ENCODE data around the gene FBXL17.

The FBXL17 gene

DNA sequence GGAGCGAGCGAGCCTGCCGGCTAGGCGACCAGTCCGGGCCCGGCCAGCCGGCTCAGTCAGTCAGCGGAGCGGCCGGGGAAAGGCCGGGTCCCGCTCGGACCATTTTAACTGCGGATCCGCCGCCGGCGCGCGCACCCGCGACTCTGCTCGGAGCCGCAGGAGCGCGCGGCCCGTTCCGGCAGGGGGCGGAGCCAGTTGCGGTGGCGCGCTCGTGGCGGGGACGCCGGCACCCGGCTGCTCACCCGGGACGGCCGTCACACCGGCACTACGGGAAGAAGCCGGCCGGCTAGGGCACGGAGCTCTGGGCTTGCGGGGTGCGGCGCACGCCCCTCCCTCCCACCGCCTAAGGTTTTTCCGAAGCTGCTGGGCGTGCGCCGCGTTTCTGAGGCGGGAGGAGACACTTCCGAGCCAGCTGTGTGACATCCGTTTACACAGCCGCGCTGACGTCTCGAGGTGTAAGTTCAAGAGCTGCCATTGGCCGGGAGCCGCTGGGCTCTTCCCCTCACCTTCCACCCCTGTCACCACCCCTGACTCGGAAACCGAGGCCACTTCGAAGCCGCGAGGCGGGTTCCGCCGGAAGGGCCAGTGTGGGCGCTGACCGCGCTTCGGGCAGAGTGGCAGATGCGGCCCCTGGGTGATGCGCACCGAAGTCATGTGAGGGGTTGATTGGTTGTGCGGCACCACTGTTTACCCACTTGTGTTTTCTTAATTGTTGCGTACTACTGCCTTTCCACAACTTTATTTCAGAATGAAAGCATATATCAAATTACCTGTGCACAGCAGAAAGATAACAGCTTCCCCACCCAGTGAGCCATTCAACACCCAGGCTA lies at the start of gene FBXL17 (continued):
- TF ChIP-seq, protein P1, sequence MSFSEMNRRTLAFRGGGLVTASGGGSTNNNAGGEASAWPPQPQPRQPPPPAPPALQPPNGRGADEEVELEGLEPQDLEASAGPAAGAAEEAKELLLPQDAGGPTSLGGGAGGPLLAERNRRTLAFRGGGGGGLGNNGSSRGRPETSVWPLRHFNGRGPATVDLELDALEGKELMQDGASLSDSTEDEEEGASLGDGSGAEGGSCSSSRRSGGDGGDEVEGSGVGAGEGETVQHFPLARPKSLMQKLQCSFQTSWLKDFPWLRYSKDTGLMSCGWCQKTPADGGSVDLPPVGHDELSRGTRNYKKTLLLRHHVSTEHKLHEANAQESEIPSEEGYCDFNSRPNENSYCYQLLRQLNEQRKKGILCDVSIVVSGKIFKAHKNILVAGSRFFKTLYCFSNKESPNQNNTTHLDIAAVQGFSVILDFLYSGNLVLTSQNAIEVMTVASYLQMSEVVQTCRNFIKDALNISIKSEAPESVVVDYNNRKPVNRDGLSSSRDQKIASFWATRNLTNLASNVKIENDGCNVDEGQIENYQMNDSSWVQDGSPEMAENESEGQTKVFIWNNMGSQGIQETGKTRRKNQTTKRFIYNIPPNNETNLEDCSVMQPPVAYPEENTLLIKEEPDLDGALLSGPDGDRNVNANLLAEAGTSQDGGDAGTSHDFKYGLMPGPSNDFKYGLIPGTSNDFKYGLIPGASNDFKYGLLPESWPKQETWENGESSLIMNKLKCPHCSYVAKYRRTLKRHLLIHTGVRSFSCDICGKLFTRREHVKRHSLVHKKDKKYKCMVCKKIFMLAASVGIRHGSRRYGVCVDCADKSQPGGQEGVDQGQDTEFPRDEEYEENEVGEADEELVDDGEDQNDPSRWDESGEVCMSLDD (tag by site-specific recombination; IDR thresholded peaks at IDR 0.05) = peak; percentile 58; the same call in 1 of the 2 replicates
- TF ChIP-seq ZNF174 (tag by site-specific recombination; IDR thresholded peaks at IDR 0.05) = no peak
- no peak for TF ChIP-seq HOXC10 (CRISPR knock-in tag; IDR thresholded peaks at IDR 0.05)
- TF ChIP-seq ZNF239 (tag by site-specific recombination; IDR thresholded peaks at IDR 0.05) = no peak
- no peak for TF ChIP-seq ZNF555 (tag by site-specific recombination; conservative IDR thresholded peaks at IDR 0.05)
- peak; percentile 46 for TF ChIP-seq ZNF366 (tag by site-specific recombination; conservative IDR thresholded peaks at IDR 0.05)
- no peak for TF ChIP-seq ZNF221 (tag by site-specific recombination; IDR thresholded peaks at IDR 0.05; ENCODE audit: borderline replicate concordance)
- TF ChIP-seq, protein P2, sequence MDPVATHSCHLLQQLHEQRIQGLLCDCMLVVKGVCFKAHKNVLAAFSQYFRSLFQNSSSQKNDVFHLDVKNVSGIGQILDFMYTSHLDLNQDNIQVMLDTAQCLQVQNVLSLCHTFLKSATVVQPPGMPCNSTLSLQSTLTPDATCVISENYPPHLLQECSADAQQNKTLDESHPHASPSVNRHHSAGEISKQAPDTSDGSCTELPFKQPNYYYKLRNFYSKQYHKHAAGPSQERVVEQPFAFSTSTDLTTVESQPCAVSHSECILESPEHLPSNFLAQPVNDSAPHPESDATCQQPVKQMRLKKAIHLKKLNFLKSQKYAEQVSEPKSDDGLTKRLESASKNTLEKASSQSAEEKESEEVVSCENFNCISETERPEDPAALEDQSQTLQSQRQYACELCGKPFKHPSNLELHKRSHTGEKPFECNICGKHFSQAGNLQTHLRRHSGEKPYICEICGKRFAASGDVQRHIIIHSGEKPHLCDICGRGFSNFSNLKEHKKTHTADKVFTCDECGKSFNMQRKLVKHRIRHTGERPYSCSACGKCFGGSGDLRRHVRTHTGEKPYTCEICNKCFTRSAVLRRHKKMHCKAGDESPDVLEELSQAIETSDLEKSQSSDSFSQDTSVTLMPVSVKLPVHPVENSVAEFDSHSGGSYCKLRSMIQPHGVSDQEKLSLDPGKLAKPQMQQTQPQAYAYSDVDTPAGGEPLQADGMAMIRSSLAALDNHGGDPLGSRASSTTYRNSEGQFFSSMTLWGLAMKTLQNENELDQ (tag by site-specific recombination; IDR thresholded peaks at IDR 0.05; ENCODE audit: low read depth) = no peak
- TF ChIP-seq, protein P3, sequence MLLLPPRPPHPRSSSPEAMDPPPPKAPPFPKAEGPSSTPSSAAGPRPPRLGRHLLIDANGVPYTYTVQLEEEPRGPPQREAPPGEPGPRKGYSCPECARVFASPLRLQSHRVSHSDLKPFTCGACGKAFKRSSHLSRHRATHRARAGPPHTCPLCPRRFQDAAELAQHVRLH (tag by site-specific recombination; IDR thresholded peaks at IDR 0.05) = peak; percentile 80
- no peak for TF ChIP-seq ZNF521 (tag by site-specific recombination; IDR thresholded peaks at IDR 0.05)
- TF ChIP-seq MZF1 (tag by site-specific recombination; IDR thresholded peaks at IDR 0.05; ENCODE audit: borderline replicate concordance) = no peak
- 0 out of 2 replicates have a peak, but pooled peaks have one; percentile 20 for TF ChIP-seq ZNF146 (tag by site-specific recombination; IDR thresholded peaks at IDR 0.05)
- TF ChIP-seq, protein P4, sequence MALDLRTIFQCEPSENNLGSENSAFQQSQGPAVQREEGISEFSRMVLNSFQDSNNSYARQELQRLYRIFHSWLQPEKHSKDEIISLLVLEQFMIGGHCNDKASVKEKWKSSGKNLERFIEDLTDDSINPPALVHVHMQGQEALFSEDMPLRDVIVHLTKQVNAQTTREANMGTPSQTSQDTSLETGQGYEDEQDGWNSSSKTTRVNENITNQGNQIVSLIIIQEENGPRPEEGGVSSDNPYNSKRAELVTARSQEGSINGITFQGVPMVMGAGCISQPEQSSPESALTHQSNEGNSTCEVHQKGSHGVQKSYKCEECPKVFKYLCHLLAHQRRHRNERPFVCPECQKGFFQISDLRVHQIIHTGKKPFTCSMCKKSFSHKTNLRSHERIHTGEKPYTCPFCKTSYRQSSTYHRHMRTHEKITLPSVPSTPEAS (tag by site-specific recombination; IDR thresholded peaks at IDR 0.05) = no peak
- TF ChIP-seq ZNF658 (tag by site-specific recombination; IDR thresholded peaks at IDR 0.05) = no peak
- TF ChIP-seq ZNF791 (tag by site-specific recombination; IDR thresholded peaks at IDR 0.05) = no peak
- no peak for TF ChIP-seq ZNF132 (tag by site-specific recombination; IDR thresholded peaks at IDR 0.05; ENCODE audit: borderline replicate concordance)
- TF ChIP-seq, protein P5, sequence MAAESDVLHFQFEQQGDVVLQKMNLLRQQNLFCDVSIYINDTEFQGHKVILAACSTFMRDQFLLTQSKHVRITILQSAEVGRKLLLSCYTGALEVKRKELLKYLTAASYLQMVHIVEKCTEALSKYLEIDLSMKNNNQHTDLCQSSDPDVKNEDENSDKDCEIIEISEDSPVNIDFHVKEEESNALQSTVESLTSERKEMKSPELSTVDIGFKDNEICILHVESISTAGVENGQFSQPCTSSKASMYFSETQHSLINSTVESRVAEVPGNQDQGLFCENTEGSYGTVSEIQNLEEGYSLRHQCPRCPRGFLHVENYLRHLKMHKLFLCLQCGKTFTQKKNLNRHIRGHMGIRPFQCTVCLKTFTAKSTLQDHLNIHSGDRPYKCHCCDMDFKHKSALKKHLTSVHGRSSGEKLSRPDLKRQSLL (tag by site-specific recombination; IDR thresholded peaks at IDR 0.05) = no peak
- no peak for TF ChIP-seq OVOL3 (tag by site-specific recombination; IDR thresholded peaks at IDR 0.05)
- TF ChIP-seq ZNF157 (tag by site-specific recombination; IDR thresholded peaks at IDR 0.05) = no peak
- no peak for TF ChIP-seq ZNF837 (tag by site-specific recombination; IDR thresholded peaks at IDR 0.05)
- no peak for TF ChIP-seq ZNF354C (tag by site-specific recombination; IDR thresholded peaks at IDR 0.05; ENCODE audit: borderline replicate concordance, low read depth)
- no peak for TF ChIP-seq YY1 (tag by site-specific recombination; IDR thresholded peaks at IDR 0.05)
- TF ChIP-seq, protein P6, sequence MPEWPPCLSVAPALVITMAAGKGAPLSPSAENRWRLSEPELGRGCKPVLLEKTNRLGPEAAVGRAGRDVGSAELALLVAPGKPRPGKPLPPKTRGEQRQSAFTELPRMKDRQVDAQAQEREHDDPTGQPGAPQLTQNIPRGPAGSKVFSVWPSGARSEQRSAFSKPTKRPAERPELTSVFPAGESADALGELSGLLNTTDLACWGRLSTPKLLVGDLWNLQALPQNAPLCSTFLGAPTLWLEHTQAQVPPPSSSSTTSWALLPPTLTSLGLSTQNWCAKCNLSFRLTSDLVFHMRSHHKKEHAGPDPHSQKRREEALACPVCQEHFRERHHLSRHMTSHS (tag by site-specific recombination; IDR thresholded peaks at IDR 0.05) = no peak
- no peak for TF ChIP-seq OSR2 (tag by site-specific recombination; IDR thresholded peaks at IDR 0.05)
- TF ChIP-seq, protein P7, sequence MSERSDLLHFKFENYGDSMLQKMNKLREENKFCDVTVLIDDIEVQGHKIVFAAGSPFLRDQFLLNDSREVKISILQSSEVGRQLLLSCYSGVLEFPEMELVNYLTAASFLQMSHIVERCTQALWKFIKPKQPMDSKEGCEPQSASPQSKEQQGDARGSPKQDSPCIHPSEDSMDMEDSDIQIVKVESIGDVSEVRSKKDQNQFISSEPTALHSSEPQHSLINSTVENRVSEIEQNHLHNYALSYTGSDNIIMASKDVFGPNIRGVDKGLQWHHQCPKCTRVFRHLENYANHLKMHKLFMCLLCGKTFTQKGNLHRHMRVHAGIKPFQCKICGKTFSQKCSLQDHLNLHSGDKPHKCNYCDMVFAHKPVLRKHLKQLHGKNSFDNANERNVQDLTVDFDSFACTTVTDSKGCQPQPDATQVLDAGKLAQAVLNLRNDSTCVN (tag by site-specific recombination; optimal IDR thresholded peaks at IDR 0.05) = peak; percentile 83
- no peak for TF ChIP-seq ZNF830 (tag by site-specific recombination; IDR thresholded peaks at IDR 0.05; ENCODE audit: low read depth)
- TF ChIP-seq MYNN (tag by site-specific recombination; IDR thresholded peaks at IDR 0.05; ENCODE audit: borderline replicate concordance) = no peak
- TF ChIP-seq ZNF433 (tag by site-specific recombination; IDR thresholded peaks at IDR 0.05; ENCODE audit: low read depth) = no peak
- TF ChIP-seq ZNF175 (tag by site-specific recombination; IDR thresholded peaks at IDR 0.05) = no peak
- no peak for TF ChIP-seq ZNF248 (tag by site-specific recombination; IDR thresholded peaks at IDR 0.05)
